ENCODE results near the gene LIN7C. TPM values are rescaled to one million over a fixed set of nuclear protein-coding genes. Genes with fewer than 3 reads are reported as not detected.
A peak's percentile ranks its signal among the peaks of the same experiment; 100 is the strongest.

LIN7C gene
- total RNA-seq, 1 donor, result 75.3 TPM

GRCh38 chr11:27462543-27462942 is 44.0 kb downstream of the LIN7C start:
- no peak for TF ChIP-seq CTCF (IDR thresholded peaks at IDR 0.05; ENCODE audit: insufficient read depth, low read length)
- DNase-seq (ENCODE audit: low read depth), result no peak
- H3K4me3 ChIP-seq (ENCODE audit: low read depth, low read length), result no peak overlapping the region

- no peak for DNase-seq (ENCODE audit: low read depth)
- no peak overlapping the region for H3K4me3 ChIP-seq (ENCODE audit: low read depth, low read length)
- TF ChIP-seq CTCF (IDR thresholded peaks at IDR 0.05; ENCODE audit: insufficient read depth, low read length), result no peak
Measured at GRCh38 chr11:27460158-27460978, 46.2 kb downstream of the LIN7C start.

- H3K4me3 ChIP-seq (ENCODE audit: low read depth, low read length), result no peak overlapping the region
- TF ChIP-seq CTCF (IDR thresholded peaks at IDR 0.05; ENCODE audit: insufficient read depth, low read length), result no peak
- DNase-seq (ENCODE audit: low read depth), result no peak
Measured at GRCh38 chr11:27459191-27459590, 47.4 kb downstream of the LIN7C start.

- TF ChIP-seq CTCF (IDR thresholded peaks at IDR 0.05; ENCODE audit: insufficient read depth, low read length), result no peak
Measured at GRCh38 chr11:27458182-27458581, 48.4 kb downstream of the LIN7C start.

GRCh38 chr11:27456795-27457329 is 49.7 kb downstream of the LIN7C start:
- DNase-seq (ENCODE audit: low read depth), result no peak
- TF ChIP-seq CTCF (IDR thresholded peaks at IDR 0.05; ENCODE audit: insufficient read depth, low read length), result no peak
- H3K4me3 ChIP-seq (ENCODE audit: low read depth, low read length), result no peak overlapping the region

More at GRCh38 chr11:27458182-27458581, 48.4 kb downstream of the LIN7C start:
- no peak for DNase-seq (ENCODE audit: low read depth)
- H3K4me3 ChIP-seq (ENCODE audit: low read depth, low read length), result no peak overlapping the region

GRCh38 chr11:27456140-27456794 is 50.3 kb downstream of the LIN7C start:
- no peak overlapping the region for H3K4me3 ChIP-seq (ENCODE audit: low read depth, low read length)
- peak; percentile 54 for DNase-seq (ENCODE audit: low read depth)
- TF ChIP-seq CTCF (IDR thresholded peaks at IDR 0.05; ENCODE audit: insufficient read depth, low read length), result no peak
